HG03439 (cell line): ENCODE data around the gene MRPL28.
"Not testable (repeated sequence)": the region's sequence is repeated elsewhere in the genome, so short reads cannot be mapped to it uniquely, and the experiment has no call there.

Source experiments
- ATAC-seq: cut with Tn5 transposase; IDR thresholded peaks from one replicate; pipeline ENCODE4 v1.9.1; 2021; ENCODE audit warnings: mild to moderate bottlenecking, moderate library complexity; ENCODE audit not compliant: unreplicated experiment

The MRPL28 gene

DNA sequence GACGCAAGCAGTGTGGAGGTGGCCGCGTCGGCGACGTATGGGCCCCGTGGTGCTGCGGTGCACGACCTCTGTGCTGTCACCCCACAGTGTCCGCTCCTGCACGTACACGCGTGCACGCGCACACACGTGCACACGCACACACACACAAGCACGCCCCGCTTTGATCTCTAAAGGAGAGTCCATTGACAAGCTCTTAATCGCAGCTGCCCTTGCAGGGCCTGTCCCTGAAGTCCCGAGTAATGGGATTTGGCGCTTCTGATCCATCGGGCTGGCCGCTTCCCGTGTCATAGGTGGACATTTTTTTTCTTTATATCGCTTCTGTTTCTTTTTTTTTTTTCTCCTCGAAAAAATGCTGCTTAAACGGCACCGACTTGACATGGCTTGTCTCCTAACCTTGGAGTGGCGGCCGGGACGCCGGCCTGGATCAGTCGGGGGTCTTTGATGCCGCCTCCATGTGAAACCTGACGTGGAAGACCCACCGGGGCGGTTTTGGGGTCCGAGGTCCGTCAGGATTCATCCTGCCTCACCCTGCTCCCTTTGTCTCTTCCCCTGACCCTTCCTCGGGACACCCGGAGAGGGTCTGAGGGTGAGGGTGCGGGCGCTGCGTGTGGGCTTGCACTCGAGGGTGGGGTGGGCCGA, 9.5 kb downstream of the MRPL28 start:
- ATAC-seq, result no peak

DNA sequence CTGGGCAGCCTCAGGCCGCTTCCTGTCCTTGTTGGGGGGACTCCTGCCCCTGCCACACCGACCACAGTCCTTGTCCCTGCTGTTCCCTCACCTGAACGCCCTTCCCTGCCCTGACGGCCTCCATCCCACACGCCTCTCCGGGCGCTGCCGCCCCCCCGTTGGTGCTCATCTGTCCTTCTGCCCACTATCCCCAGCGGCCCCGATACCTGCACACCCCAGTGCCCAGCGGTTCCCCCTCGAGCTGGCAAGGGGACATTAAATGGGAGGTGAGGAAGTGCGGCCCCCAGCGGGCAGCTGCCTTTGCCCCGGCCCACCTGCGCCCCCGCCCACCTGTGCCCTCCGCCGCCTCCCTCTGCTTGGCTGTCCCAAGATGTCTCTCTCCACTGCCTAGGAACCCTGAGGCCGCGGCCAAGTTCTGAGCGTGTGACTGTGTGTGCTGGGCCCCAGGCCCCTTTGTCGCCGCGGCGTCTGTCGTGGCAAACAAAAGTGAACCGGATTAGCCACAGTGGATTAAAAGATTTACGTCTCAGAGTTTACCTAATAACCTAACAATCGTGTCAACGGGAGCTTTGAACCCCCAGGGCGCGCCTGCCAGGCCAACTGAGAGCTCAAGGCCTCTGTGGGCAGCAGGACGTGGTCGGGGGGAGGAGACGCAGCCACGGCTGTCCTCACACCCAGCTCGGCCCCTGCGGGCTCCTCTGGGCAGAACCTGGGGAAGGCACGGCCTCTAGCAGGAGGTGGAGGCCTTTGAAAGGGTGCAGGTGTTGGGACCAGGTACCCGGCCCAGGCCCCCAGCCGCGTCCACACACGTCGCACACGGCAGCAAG, 10.3 kb downstream of the MRPL28 start:
- ATAC-seq, result no peak

DNA sequence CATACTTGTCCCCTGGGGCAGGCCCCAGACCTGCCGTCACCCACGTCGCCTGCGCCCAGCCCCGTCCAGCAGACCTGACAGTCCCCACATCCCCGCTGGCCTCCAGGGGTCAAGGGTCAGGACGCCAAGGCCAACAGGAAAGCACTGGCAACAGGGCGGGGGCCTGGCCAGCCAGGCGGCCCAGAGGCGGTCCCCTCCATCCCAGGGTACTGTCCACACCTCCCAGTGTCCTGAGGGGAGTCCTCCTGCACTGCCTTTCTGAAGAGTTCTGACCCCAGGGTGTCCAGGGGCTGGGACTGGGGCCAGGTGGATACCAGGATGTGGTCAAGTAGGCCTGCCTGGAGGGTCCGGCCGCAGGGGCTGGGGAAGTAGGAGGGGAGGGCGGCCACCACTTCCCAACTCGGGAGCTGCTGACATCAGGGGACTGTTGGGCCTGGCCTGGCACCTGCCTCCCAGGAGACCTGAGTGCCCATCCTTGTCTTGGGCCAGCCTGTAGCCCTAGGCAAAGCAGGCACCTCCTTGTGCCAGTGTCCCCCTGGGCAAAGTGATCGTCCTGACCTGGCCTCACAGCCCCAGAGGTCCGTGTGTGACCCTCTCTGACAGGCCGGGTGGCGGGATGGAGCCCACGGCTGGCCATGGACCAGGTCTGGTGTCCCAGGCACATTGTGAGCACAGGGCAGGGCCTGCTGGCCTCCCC, 11.1 kb downstream of the MRPL28 start:
- no peak for ATAC-seq

DNA sequence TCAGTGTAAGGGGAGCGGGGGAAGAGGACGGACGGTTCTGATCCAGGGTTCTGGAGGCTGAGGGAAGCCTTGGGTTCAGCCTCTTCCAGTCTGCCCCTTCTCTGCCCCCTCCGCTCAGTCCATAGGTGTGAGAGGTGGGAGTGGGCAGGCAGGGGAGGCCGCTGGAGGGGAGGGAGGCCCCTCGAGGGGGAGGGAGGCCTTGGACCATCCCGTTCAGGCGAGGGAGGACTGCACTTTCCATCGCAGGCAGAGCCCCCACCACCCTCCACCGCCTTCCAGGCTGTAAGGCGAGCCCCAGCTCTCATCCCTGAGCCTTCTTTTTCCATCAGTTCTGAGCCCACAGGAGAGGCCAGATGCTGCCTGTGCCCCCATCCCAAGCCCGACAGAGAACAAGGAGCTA, 13.6 kb downstream of the MRPL28 start:
- ATAC-seq, result no peak

DNA sequence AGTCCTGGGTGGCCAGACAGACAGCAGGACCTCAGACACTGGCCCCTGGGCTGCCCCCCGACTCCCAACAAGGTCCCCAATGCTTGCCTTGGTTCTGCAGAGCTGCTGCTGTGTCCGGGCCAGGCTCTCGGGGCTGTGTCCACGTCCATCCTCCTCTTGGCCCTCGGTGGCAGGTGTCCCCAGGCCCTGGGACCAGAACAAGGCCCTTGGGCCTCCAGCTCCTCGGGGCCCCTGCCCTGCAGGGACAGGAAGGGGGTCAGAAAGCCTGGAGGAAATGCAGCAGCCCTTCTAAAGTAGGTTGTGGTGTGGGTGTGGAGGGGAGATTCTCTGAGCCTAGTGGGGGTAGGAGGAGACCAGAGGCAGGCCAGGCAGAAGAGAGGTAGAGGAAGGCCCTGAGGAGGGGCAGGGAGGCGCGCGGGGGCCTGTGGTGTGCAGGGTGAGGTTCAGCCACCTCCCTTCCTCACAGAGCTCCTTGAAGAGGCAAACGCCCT, 15.3 kb downstream of the MRPL28 start:
- ATAC-seq, result no peak

DNA sequence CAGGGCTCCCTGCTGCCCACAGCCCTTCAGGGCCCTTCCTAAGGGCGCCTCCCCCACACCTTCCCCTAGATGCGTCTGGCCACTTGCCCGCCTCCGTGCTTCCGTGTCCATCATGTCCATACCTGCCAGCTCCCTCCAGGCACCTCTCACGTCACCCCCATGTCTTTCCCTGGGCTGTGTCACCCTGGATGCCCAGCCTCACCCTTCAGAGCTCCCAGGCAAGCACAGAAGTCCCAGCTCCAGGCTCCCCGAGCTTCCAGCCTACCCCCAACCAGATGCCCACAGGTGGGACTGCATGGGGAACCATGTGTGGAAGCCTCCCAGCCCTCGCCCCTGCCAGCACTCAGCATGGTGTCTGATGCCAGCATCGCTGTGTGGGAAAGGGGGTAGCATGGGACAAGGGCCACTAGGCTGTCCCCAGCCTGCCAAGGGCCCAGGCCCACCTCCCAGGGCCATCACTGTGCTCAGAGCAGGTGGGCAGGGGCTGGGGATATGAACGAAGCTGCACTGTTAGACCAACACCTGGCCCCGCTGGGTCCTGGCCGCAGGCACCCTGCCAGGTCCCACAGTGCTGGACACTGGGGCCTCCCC, 16.0 kb downstream of the MRPL28 start:
- ATAC-seq, result no peak

DNA sequence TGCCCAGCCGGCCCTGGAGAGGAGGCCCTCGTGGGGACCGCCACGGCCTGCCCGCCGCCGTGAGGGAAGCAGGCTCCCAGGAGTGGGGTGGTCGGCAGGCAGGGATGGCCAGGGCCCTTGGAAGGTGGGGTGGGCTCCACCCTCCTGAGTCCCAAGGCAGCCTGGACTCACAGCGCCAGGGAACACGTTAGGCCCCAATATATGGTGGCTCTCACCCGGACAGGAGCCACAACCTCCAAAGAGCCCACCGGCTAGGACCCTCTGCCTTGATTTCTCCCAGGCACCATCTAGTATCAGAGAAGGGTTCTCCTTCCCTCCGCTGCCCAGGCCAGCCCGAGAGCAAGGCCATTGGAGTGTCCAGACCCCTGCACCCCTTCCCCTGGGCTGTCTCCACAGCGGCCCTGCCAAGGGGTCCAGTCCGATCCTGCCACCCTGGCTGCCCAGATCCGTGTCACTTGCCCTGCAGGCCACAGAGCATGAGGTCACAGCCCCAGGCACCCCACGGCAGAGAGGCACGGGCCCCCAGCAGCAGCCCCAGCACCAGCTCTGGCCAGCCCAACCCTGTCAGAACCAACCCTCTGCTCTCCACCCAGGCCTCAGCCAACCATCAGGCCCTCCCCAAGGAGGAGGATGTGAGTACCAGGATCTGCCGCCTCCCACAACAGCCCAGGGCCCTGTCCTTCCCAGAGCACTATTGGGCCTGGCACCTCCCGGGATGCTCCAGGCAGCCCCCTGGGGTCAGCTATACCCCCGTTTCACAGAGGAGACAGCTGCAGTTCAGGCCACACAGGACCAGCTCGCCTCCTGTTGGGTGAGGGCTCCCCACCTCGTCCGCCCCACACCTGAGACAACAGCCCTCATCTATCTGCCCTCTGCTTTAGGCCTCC, 16.7 kb downstream of the MRPL28 start:
- peak; percentile 6 for ATAC-seq

DNA sequence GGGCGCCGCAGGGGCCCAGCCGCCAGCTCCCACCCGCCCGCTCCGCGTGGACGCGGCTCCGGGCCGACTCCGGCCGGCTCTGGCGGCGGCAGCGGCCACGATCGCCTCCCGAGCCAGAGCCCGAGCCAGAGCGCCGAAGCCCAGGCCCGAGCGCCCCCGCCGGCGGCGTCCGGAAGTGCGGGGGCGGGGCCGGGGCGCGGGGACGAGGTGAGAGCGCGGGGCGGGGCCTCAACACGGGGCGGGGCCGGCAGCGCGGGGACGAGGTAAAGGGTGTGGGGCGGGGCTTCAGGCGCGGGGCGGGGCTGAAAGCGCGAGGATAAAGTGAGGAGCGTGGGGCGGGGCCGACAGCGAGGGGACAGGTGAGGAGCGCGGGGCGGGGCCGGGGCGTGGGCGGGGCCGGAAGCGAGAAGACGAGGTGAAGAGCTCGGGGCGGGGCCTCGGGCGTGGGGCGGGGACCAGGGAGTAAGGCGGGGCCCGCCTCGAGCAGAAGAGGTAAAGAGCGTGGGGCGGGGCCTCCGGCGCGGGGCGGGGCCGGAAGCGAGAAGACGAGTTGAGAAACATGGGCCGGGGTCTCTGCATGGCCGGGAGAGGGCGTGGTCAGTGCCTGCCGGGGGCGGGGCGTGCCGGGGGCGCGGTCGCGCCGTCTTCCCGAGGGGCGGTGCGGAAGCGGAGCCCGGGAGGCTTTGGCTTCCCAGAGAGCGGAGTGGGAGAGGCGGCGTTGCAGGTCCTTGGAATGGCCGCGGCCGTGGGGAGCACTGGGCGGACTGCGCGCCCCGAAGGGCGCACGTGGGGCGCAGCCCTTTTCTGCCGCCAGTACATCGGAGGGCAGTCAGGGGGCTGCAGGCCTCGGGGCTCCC, 17.6 kb downstream of the MRPL28 start, which contains the start of gene AXIN1:
Gene AXIN1 (minus strand): TSS at position 177 of the 857 bp plus-strand sequence. CDS start 5,698 bp downstream, outside the sequence.
- peak; percentile 55 for ATAC-seq

DNA sequence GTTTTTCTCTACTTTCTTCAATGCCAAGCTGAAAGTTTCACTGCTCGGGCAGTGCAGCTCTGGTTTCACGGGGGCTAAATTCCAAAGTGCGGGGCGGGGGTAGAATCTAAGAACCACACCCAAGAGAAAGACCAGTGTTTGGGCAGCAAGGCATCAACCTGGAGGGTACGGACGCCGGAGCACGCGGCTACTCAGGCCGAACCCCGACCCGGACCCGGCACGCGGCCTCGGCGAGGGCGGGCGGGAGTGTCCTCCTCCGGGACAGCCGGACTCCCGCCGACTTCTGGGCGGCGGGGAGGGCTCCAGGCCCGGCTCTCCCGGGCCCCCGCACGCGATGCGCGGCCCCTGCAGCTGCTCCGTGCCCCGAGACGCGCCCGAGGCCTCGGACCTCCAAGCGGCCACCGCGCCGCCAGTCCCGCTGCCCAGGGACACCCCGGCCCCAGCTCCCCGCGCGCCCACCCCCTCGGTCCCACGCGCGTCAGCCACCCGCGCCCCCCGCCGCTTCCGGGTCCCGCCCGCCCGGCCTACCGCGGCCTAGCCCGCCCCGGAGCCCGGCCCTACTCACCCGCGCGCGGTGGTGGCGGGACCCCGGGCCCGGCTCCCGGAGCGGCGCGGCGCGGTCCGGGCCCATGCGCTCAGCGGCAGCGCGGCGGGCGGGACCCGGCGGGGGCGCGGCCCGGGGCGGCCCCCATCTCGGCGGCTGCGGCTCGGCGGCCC, 18.4 kb downstream of the MRPL28 start:
- ATAC-seq, result peak; percentile 28

DNA sequence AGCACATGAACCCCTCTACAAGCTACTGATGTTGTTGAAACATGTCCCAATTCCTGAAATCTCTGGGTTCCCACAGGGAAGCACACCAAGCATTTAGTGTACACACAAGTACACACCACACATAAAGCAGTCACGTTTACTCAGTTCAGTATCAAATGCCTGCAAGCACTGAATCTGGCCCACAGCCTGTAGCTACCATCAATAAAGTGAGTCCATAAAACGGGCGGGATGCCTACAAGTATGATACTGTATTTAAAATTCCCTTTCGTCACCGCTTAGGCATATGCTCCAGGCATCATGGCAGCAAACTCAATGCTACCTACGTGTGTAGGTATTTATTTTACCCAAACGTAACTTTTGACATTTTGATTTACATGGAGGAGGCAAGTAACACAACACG, 20.1 kb downstream of the MRPL28 start:
- ATAC-seq, result no peak

DNA sequence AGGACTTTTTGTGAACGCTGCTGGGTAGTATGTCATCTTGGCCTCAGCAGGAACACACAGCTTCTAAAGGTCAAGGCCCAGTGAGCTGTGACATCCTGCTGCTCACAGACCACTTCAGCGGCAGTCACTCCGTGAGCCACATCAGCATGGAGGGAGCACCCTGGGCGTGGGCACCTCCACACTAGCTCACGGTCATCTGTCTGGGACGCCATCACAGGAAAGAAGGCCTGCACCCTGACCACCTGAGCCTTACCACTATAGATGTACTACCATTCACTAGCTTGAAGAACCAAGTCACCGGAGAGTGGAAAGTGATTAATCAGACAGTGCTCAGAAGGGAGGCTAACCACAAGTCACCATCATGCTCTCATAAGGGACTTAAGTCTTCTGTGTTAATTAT, 21.1 kb downstream of the MRPL28 start:
- no peak for ATAC-seq

DNA sequence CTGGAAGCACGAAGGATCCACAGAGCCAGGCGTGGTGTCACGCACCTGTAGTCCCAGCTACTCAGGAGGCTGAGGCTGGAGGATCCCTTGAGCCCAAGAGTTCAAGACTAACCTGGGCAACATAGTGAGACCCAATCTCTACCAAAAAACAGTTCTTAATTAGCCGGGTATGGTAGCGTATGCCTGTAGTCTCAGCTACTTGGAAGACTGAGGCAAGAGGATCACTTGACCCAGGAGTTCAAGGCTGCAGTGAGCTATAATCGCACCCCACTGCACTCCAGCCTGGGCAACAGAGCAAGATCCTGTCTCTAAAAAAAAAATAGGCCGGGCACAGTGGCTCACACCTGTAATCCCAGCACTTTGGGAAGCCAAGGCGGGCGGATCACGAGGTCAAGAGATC, 21.8 kb downstream of the MRPL28 start:
- ATAC-seq, result not testable (repeated sequence)

DNA sequence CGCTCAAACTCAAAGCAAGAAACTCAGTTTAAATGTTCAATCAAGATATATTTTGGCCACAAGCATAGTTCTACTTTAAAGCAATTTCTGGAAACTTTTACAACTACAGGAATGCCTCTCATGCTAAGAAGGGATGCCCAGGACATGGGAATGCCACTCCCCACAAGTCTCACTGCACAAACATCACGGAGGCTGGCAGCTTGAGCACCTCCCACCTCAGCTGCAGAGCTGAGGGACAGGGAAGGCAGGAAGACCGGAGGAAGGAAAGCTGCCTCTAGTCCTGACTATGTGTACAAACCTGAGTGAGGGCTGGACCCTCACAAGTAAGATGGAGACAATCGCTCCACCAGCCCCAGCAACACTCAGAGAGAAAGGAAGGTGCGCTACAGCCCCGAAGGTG, 23.1 kb downstream of the MRPL28 start:
- ATAC-seq, result no peak

DNA sequence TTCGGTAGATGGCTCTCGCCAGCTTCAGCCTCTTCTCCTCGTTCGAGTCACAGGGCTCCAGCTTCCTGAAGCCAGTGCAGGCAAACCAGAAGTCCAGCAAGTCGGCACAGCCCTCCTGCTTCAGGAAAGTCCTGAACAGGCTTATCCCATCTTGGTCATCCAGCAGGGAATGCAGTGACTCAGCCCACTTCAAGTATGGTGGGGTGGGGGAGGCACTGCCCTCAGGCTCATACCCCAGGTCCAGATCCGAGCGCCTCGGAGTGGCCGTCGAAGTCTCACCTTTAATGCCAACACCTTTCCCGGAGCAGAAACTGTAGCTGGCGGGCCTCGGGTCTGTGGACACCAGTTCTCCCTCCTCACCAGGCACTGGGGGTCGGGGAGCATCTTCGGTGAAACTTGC, 23.8 kb downstream of the MRPL28 start:
- ATAC-seq, result no peak

DNA sequence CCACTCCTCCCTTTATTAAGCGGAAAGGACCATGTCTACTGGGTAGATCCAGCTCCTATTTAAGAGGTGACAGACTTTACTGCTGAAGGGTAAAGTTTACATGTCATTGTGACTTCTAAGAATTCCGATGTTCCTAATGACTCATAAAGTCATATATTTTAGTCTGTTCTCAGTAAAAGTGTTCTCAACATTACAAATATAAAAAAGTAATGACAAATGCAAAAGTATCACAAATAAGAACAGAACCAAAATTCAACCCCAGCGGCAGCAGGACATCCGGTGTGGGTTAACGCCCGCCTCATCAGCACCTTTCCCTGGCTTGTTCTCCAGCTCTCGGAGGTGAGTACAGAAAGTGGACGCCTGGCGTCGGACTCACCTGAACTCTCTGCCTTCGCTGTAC, 24.6 kb downstream of the MRPL28 start:
- ATAC-seq, result no peak

DNA sequence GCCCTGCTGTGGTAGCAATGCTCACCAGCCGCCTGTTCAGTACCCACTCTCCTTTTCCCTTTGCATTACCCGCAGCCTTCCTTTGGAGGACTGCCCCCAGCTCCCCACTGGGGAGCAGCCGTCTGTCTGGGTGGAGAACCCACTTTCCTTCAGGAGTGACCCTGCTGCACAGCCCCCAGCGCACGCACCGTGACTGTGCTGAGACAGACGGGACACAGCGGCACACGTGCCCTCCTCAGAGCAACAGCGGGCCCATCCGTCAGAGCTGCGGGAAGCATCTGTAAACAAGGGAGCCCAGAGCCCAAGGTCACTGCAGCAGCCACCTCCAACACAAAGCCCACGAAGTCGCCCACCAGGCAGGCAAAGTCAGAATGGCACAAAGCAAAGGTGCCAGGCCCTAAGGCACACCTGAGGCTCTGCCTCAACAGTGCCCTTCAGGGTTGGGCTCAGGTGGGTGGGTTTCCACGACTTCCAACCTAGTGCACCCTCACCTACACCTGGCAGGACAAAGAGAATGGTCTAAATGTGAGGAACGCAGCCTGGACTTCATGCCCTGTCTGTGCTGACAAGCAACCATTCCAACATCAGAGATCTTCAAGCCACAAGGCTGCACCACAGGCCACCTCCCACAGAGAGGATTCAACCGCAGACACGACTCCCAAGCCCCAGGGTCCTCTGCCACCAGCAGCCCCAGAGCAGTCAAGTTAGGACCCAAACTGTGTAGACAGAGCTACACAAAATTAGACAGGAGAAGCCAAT, 27.7 kb downstream of the MRPL28 start:
- ATAC-seq, result no peak

DNA sequence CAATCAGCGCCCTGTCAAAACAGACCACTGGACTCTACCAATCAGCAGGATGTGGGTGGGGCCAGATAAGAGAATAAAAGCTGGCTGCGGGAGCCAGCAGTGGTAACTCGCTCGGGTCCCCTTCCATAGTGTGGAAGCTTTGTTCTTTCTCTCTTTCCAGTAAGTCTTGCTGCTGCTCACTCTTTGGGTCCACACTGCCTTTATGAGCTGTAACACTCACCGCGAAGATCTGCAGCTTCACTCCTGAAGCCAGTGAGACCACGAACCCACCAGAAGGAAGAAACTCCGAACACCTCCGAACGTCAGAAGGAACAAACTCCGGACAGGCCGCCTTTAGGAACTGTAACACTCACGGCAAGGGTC, 28.4 kb downstream of the MRPL28 start:
- not testable (repeated sequence) for ATAC-seq
